HG02610 (cell line): Measurements from ENCODE around the gene ZNF772.
"Not testable (repeated sequence)": the region's sequence is repeated elsewhere in the genome, so short reads cannot be mapped to it uniquely, and the experiment has no call there.

ENCODE experiments used
- ATAC-seq: cut with Tn5 transposase; IDR thresholded peaks from one replicate; pipeline ENCODE4 v1.9.1; 2021; ENCODE audit warnings: mild to moderate bottlenecking, moderate library complexity; ENCODE audit not compliant: unreplicated experiment

Gene ZNF772

GRCh38 chr19:57477191-57478008 lies at the start of gene ZNF772:
TSS of gene ZNF772 (minus strand) at chr19:57477566. CDS start at chr19:57477309, 257 bp downstream.
- ATAC-seq = peak; percentile 95

- ATAC-seq = not testable (repeated sequence)
These were observed 40.7 kb upstream of the ZNF772 start for GRCh38 chr19:57518021-57518420.

- ATAC-seq = no peak
These were observed 37.9 kb upstream of the ZNF772 start for GRCh38 chr19:57515255-57515654.

GRCh38 chr19:57512845-57513244 lies 35.5 kb upstream of the ZNF772 start:
- no peak for ATAC-seq

- no peak for ATAC-seq
These were observed 34.1 kb upstream of the ZNF772 start for GRCh38 chr19:57511484-57511883.

GRCh38 chr19:57506163-57506562 lies 28.8 kb upstream of the ZNF772 start:
- ATAC-seq = no peak

GRCh38 chr19:57500400-57500799 lies 23.0 kb upstream of the ZNF772 start:
- not testable (repeated sequence) for ATAC-seq

GRCh38 chr19:57499680-57500395 lies 22.5 kb upstream of the ZNF772 start, which contains the start of gene ZNF773:
TSS of gene ZNF773 (plus strand) at chr19:57499938. CDS start at chr19:57500081, 143 bp downstream.
- ATAC-seq = peak; percentile 98

GRCh38 chr19:57499332-57499679 lies 21.9 kb upstream of the ZNF772 start:
- ATAC-seq = not testable (repeated sequence)

GRCh38 chr19:57488299-57488644 lies 10.9 kb upstream of the ZNF772 start:
- ATAC-seq = not testable (repeated sequence)

GRCh38 chr19:57487477-57488298 lies 10.3 kb upstream of the ZNF772 start, which contains the start of gene ZNF419:
TSS of gene ZNF419 (plus strand) at chr19:57487750. CDS start at chr19:57487951, 201 bp downstream.
- ATAC-seq = peak; percentile 91

GRCh38 chr19:57473646-57474045 lies 3.7 kb downstream of the ZNF772 start:
- no peak for ATAC-seq

GRCh38 chr19:57466489-57466888 lies 10.9 kb downstream of the ZNF772 start:
- ATAC-seq = no peak

- ATAC-seq = no peak
These were observed 11.5 kb downstream of the ZNF772 start for GRCh38 chr19:57465680-57466381.

GRCh38 chr19:57452307-57452706 lies 25.1 kb downstream of the ZNF772 start:
- no peak for ATAC-seq

- ATAC-seq = no peak
These were observed 34.2 kb downstream of the ZNF772 start for GRCh38 chr19:57443121-57443696.

GRCh38 chr19:57441979-57442752 lies 35.2 kb downstream of the ZNF772 start:
- no peak for ATAC-seq

GRCh38 chr19:57438925-57439324 lies 38.4 kb downstream of the ZNF772 start:
- no peak for ATAC-seq

GRCh38 chr19:57437931-57438330 lies 39.4 kb downstream of the ZNF772 start:
- ATAC-seq = no peak
